Ishikawa (cell line): ENCODE data around the gene NUCB1.

ENCODE experiments used
- CEBPB ChIP-seq: IDR thresholded peaks from 2 replicates; pipeline ENCODE4 v1.6.1; 2012
- CREB1 ChIP-seq: IDR thresholded peaks from 2 replicates; pipeline ENCODE4 v1.6.1; 2012; ENCODE audit warnings: low read depth
- EGR1 ChIP-seq: IDR thresholded peaks from 2 replicates; pipeline ENCODE4 v1.6.1; 2012
- EP300 ChIP-seq: IDR thresholded peaks from 2 replicates; pipeline ENCODE4 v1.6.1; 2012; ENCODE audit warnings: borderline replicate concordance
- FOXM1 ChIP-seq: IDR thresholded peaks from 2 replicates; pipeline ENCODE4 v1.6.1; 2012; ENCODE audit warnings: low read depth, borderline replicate concordance
- NFIC ChIP-seq: IDR thresholded peaks from 2 replicates; pipeline ENCODE4 v1.6.1; 2012
- RAD21 ChIP-seq: IDR thresholded peaks from 2 replicates; pipeline ENCODE4 v1.6.1; 2012; ENCODE audit warnings: low read depth
- TAF1 ChIP-seq: IDR thresholded peaks from 2 replicates; pipeline ENCODE4 v1.6.1; 2012; ENCODE audit warnings: low read depth, mild to moderate bottlenecking
- TCF12 ChIP-seq: IDR thresholded peaks from 2 replicates; pipeline ENCODE4 v1.6.1; 2012; ENCODE audit warnings: low read depth
- YY1 ChIP-seq: IDR thresholded peaks from 2 replicates; pipeline ENCODE4 v1.6.1; 2012; ENCODE audit warnings: low read depth
- TF ChIP-seq, protein P1 (sequence below): IDR thresholded peaks from 2 replicates; pipeline ENCODE4 v1.6.1; 2012; ENCODE audit warnings: low read depth, mild to moderate bottlenecking
- TF ChIP-seq, protein P2 (sequence below): IDR thresholded peaks from 2 replicates; pipeline ENCODE4 v1.6.1; 2012
- TF ChIP-seq, protein P3 (sequence below): IDR thresholded peaks from 2 replicates; pipeline ENCODE4 v1.6.1; 2012

DNA sequence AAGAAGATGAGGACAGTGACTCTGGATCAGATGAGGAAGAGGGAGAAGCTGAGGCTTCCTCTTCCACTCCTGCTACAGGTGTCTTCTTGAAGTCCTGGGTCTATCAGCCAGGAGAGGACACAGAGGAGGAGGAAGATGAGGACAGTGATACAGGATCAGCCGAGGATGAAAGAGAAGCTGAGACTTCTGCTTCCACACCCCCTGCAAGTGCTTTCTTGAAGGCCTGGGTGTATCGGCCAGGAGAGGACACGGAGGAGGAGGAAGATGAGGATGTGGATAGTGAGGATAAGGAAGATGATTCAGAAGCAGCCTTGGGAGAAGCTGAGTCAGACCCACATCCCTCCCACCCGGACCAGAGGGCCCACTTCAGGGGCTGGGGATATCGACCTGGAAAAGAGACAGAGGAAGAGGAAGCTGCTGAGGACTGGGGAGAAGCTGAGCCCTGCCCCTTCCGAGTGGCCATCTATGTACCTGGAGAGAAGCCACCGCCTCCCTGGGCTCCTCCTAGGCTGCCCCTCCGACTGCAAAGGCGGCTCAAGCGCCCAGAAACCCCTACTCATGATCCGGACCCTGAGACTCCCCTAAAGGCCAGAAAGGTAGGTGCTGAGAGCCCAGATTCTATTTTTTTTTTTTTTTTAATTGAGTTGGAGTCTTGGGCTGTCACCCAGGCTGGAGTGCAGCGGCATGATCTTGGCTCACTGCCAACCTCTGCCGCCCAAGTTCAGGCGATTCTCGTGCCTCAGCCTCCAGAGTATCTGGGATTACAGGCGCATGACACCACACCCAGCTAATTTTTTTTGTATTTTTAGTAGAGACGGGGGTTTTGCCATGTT lies 25.6 kb upstream of the NUCB1 start:
- TF ChIP-seq EP300 (no peak), FOXM1 (no peak), YY1 (no peak), RAD21 (no peak), NFIC (peak; percentile 84), TAF1 (no peak), EGR1 (no peak), CEBPB (no peak), CREB1 (no peak), TCF12 (no peak)
- TF ChIP-seq, protein P1, sequence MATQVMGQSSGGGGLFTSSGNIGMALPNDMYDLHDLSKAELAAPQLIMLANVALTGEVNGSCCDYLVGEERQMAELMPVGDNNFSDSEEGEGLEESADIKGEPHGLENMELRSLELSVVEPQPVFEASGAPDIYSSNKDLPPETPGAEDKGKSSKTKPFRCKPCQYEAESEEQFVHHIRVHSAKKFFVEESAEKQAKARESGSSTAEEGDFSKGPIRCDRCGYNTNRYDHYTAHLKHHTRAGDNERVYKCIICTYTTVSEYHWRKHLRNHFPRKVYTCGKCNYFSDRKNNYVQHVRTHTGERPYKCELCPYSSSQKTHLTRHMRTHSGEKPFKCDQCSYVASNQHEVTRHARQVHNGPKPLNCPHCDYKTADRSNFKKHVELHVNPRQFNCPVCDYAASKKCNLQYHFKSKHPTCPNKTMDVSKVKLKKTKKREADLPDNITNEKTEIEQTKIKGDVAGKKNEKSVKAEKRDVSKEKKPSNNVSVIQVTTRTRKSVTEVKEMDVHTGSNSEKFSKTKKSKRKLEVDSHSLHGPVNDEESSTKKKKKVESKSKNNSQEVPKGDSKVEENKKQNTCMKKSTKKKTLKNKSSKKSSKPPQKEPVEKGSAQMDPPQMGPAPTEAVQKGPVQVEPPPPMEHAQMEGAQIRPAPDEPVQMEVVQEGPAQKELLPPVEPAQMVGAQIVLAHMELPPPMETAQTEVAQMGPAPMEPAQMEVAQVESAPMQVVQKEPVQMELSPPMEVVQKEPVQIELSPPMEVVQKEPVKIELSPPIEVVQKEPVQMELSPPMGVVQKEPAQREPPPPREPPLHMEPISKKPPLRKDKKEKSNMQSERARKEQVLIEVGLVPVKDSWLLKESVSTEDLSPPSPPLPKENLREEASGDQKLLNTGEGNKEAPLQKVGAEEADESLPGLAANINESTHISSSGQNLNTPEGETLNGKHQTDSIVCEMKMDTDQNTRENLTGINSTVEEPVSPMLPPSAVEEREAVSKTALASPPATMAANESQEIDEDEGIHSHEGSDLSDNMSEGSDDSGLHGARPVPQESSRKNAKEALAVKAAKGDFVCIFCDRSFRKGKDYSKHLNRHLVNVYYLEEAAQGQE: no peak
- TF ChIP-seq, protein P2, sequence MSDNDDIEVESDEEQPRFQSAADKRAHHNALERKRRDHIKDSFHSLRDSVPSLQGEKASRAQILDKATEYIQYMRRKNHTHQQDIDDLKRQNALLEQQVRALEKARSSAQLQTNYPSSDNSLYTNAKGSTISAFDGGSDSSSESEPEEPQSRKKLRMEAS: no peak
- TF ChIP-seq, protein P3, sequence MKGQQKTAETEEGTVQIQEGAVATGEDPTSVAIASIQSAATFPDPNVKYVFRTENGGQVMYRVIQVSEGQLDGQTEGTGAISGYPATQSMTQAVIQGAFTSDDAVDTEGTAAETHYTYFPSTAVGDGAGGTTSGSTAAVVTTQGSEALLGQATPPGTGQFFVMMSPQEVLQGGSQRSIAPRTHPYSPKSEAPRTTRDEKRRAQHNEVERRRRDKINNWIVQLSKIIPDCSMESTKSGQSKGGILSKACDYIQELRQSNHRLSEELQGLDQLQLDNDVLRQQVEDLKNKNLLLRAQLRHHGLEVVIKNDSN: no peak
